Measurements from ENCODE around the gene RELCH. TPM values are rescaled to one million over a fixed set of nuclear protein-coding genes. Genes with fewer than 3 reads are reported as not detected.
A peak's percentile ranks its signal among the peaks of the same experiment; 100 is the strongest.

RELCH gene
- total RNA-seq, 2 donors from 2014 or later: 36.0 to 48.9 TPM

- H3K27me3 ChIP-seq (replicated peaks; ENCODE audit: insufficient read depth): peaks cover 10% of the 10 kb centered on the region
- H3K9me3 ChIP-seq: no peaks in the 10 kb centered on the region
- no peak for TF ChIP-seq CTCF (IDR thresholded peaks at IDR 0.05)
- H3K36me3 ChIP-seq: no peaks in the 10 kb centered on the region
- no peak for DNase-seq (ENCODE audit: low spot score)
- H3K27ac ChIP-seq: no peak overlapping the region
- ATAC-seq (ENCODE audit: insufficient number of reproducible peaks, low FRiP score, low read depth): no peak
- H3K4me3 ChIP-seq: no peak overlapping the region
- peaks cover 9 to 26% of the 10 kb centered on the region in 2 donors for H3K4me1 ChIP-seq (ENCODE audit: control insufficient read depth in 1 of 2, low read depth in 2 of 2)
These were observed 141.8 kb downstream of the RELCH start for GRCh38 chr18:62328586-62329525.

DNA sequence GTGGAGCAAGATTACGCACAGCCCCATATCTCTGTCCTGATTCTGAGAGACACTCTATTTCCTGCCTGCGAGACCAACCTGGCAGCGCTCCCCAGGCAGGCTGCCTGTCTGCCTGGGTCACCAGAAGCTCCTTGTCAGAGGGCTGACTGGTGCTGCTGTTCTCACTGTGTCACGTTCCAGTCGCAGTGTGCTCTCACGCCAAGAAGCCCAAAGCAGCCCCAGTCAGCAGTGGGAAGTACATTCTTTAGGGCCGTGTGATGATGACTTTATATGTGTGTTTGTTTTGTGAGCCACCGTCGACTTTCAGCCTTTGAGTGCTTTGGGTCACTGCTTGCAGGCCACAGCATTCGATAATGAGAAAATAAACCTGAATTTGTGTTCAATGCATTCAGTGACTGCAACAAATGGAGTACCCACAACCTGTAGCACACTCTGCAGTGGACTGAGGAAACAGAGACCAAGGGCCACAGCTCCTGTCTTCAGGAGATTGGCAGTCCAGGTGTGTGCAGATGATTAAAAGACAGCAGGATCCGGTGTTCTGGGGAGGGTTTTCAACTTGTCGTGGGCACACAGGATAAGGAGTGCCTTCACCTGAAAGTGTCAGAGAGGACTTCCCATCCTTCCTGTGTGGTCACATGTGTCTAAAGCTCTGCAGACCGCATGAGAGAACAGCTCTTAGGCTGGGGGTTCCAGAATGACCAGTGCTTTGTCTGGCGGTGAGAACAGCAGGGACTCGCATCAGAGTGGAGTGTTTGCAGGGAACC, 142.8 kb downstream of the RELCH start:
- H3K9me3 ChIP-seq: no peaks in the 10 kb centered on the region
- peaks cover 9 to 24% of the 10 kb centered on the region in 2 donors for H3K4me1 ChIP-seq (ENCODE audit: control insufficient read depth in 1 of 2, low read depth in 2 of 2)
- no peak overlapping the region for H3K4me3 ChIP-seq
- peaks cover 10% of the 10 kb centered on the region for H3K27me3 ChIP-seq (replicated peaks; ENCODE audit: insufficient read depth)
- DNase-seq (ENCODE audit: low spot score) (no peak), ATAC-seq (ENCODE audit: insufficient number of reproducible peaks, low FRiP score, low read depth) (peak; percentile 39)
- no peak overlapping the region for H3K27ac ChIP-seq
- TF ChIP-seq CTCF (IDR thresholded peaks at IDR 0.05): no peak
- no peaks in the 10 kb centered on the region for H3K36me3 ChIP-seq

DNA sequence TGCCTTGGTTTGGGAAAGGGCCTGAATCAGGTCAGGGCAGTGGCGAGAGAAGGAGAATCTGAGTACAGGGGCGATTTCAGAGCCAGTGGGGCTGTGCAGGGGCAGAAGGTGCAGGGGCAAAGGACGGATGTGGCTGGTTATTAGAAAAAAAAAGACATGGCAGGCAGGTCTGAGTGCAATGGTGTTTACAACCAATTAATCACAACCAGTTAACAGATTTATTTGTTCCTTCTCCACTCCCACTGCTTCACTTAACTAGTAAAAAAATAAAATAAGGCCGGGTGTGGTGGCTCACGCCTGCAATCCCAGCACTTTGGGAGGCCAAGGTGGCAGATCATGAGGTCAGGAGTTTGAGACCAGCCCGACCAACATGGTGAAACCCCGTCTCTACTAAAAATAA, 143.6 kb downstream of the RELCH start:
- no peak for ATAC-seq (ENCODE audit: insufficient number of reproducible peaks, low FRiP score, low read depth)
- no peaks in the 10 kb centered on the region for H3K36me3 ChIP-seq

GRCh38 chr18:62331581-62332356, 144.7 kb downstream of the RELCH start:
- H3K4me1 ChIP-seq (ENCODE audit: control insufficient read depth in 1 of 2, low read depth in 2 of 2): peaks cover 7% of the 10 kb centered on the region in 2 donors
- no peaks in the 10 kb centered on the region for H3K9me3 ChIP-seq
- ATAC-seq (ENCODE audit: insufficient number of reproducible peaks, low FRiP score, low read depth): no peak
- H3K27me3 ChIP-seq (replicated peaks; ENCODE audit: insufficient read depth): peaks cover 10% of the 10 kb centered on the region
- TF ChIP-seq CTCF (IDR thresholded peaks at IDR 0.05): no peak
- H3K27ac ChIP-seq: no peak overlapping the region
- no peaks in the 10 kb centered on the region for H3K36me3 ChIP-seq
- no peak for DNase-seq (ENCODE audit: low spot score)
- no peak overlapping the region for H3K4me3 ChIP-seq

More for the DNA sequence above, 143.6 kb downstream of the RELCH start:
- Histone ChIP-seq H3K27ac (no peak overlapping the region), H3K4me3 (no peak overlapping the region), H3K9me3 (no peaks in the 10 kb centered on the region), H3K4me1 (ENCODE audit: control insufficient read depth in 1 of 2, low read depth in 2 of 2) (peaks cover 9 to 18% of the 10 kb centered on the region in 2 donors), H3K27me3 (replicated peaks; ENCODE audit: insufficient read depth) (peaks cover 10% of the 10 kb centered on the region)
- no peak for TF ChIP-seq CTCF (IDR thresholded peaks at IDR 0.05)
- no peak for DNase-seq (ENCODE audit: low spot score)
